ENCODE measurements around the gene RBM4.
A peak's percentile ranks its signal among the peaks of the same experiment; 100 is the strongest.

The RBM4 gene

GRCh38 chr11:66659763-66660162 is 21.3 kb downstream of the RBM4 start:
- DNase-seq: no peak

- peak; percentile 57 for DNase-seq
Measured at GRCh38 chr11:66663741-66664296, 25.3 kb downstream of the RBM4 start.

GRCh38 chr11:66665369-66665768 is 26.9 kb downstream of the RBM4 start:
- no peak for DNase-seq

- no peak for DNase-seq
Measured at GRCh38 chr11:66670816-66671215, 32.3 kb downstream of the RBM4 start.

GRCh38 chr11:66674964-66675602 is 36.6 kb downstream of the RBM4 start:
- peak; percentile 88 for DNase-seq

GRCh38 chr11:66676282-66676919 is 37.9 kb downstream of the RBM4 start:
- no peak for DNase-seq

GRCh38 chr11:66676931-66677598 is 38.6 kb downstream of the RBM4 start:
- no peak for DNase-seq

- DNase-seq: peak; percentile 93
Measured at GRCh38 chr11:66677599-66678375, 39.3 kb downstream of the RBM4 start, which contains the start of gene RBM4B. Gene RBM4B (minus strand): TSS chr11:66677887. CDS start chr11:66677079, 808 bp downstream.

- DNase-seq: no peak
Measured at GRCh38 chr11:66680966-66681645, 42.6 kb downstream of the RBM4 start.

GRCh38 chr11:66683877-66684276 is 45.4 kb downstream of the RBM4 start:
- DNase-seq: no peak

- no peak for DNase-seq
Measured at GRCh38 chr11:66684635-66685034, 46.1 kb downstream of the RBM4 start.

GRCh38 chr11:66685276-66686099 is 47.0 kb downstream of the RBM4 start:
- DNase-seq: peak; percentile 68

GRCh38 chr11:66686100-66686785 is 47.7 kb downstream of the RBM4 start:
- no peak for DNase-seq

- DNase-seq: no peak
Measured at GRCh38 chr11:66686801-66687750, 48.6 kb downstream of the RBM4 start.

- DNase-seq: no peak
Measured at GRCh38 chr11:66687831-66688281, 49.4 kb downstream of the RBM4 start.

- DNase-seq: no peak
Measured at GRCh38 chr11:66688561-66689534, 50.3 kb downstream of the RBM4 start.

GRCh38 chr11:66689661-66690590 is 51.4 kb downstream of the RBM4 start:
- no peak for DNase-seq

Data from DMS79 (cell line).